GM12878 (cell line): ENCODE measurements around the gene MAGI2. TPM values are rescaled to one million over a fixed set of nuclear protein-coding genes. Genes with fewer than 3 reads are reported as not detected.

ENCODE experiments used
- ATAC-seq: fragments of 200-7000 bp; cut with Tn5 transposase; 3 replicates; pipeline ENCODE4 v1.9.1; 2020; ENCODE audit warnings: mild to moderate bottlenecking, moderate library complexity
- BruUV-seq: library from RNA; stranded (reverse); fragments of 400-500 nt; replicated peaks from 2 replicates; lab custom pipeline; 2021; lab: Mats Ljungman, UMichigan
- CTCF ChIA-PET: fragments of 300-600 bp; sonication (Branson Sonifier 250); formaldehyde crosslinking; extraction: SDS; loops from one replicate; lab custom pipeline; 2021; ENCODE audit warnings: inconsistent platforms; lab: Yijun Ruan, JAX
- POLR2A ChIA-PET: fragments of 350-600 bp; formaldehyde crosslinking; extraction: SDS; loops from one replicate; lab custom pipeline; 2021; ENCODE audit warnings: inconsistent platforms; lab: Charles Lee
- RAD21 ChIA-PET: fragments of 300-600 bp; sonication (Branson Sonifier 250); formaldehyde crosslinking; loops from one replicate; lab custom pipeline; 2023; ENCODE audit warnings: antibody characterized with exemption; ENCODE audit not compliant: unreplicated experiment; lab: Charles Lee
- SMC1A ChIA-PET: fragments of 300-600 bp; sonication (Branson Sonifier 250); formaldehyde crosslinking; loops from one replicate; lab custom pipeline; 2023; ENCODE audit not compliant: unreplicated experiment, uncharacterized antibody; lab: Charles Lee
- DNase-seq: peaks from one replicate; pipeline ENCODE4 v3.0.0-alpha.2; 2011; ENCODE audit warnings: low read depth, low spot score
- FAIRE-seq: peaks from 3 replicates; lab custom pipeline; 2011; peaks lifted over from hg19 to GRCh38; lab: Jason Lieb, UNC
- H2AFZ ChIP-seq: 2 replicates; pipeline ENCODE4 v1.6.0; 2011; ENCODE audit warnings: low read depth, low read length, control low read depth; ENCODE audit not compliant: control insufficient read depth
- H3K27ac ChIP-seq: 2 replicates; pipeline ENCODE4 v1.5.1; 2011; ENCODE audit warnings: control low read depth; ENCODE audit not compliant: control insufficient read depth, insufficient read depth
- H3K27me3 ChIP-seq, 2 experiments: replicated peaks in 1 of 2; 2 replicates each; pipeline versions ENCODE4 v1.6.0 to v1.6.1; 2011; ENCODE audit warnings: low read length in 1 of 2; ENCODE audit not compliant: control insufficient read depth in 2 of 2, insufficient read depth in 2 of 2
- H3K36me3 ChIP-seq, 2 experiments: 2 replicates each; pipeline ENCODE4 v1.5.1; 2011; ENCODE audit warnings: low read length in 1 of 2; ENCODE audit not compliant: control insufficient read depth in 2 of 2, insufficient read depth in 2 of 2
- H3K4me1 ChIP-seq: 2 replicates; pipeline ENCODE4 v1.6.1; 2011; ENCODE audit warnings: mild to moderate bottlenecking, low read length, moderate library complexity, mixed read lengths; ENCODE audit not compliant: control insufficient read depth, insufficient read depth
- H3K4me2 ChIP-seq: 2 replicates; pipeline ENCODE4 v1.6.0; 2011; ENCODE audit warnings: control low read depth; ENCODE audit not compliant: control insufficient read depth, insufficient read depth
- H3K4me3 ChIP-seq: fragments of 200-600 bp; sonication (generic); 2 replicates; pipeline ENCODE4 v1.5.1; 2016
- H3K79me2 ChIP-seq: 2 replicates; pipeline ENCODE4 v1.6.0; 2011; ENCODE audit warnings: low read length; ENCODE audit not compliant: control insufficient read depth, insufficient read depth
- H3K9ac ChIP-seq: 2 replicates; pipeline ENCODE4 v1.8.0; 2011; ENCODE audit warnings: low read length, control low read depth, mixed read lengths; ENCODE audit not compliant: control insufficient read depth, insufficient read depth
- H3K9me3 ChIP-seq: replicated peaks from 3 replicates; pipeline ENCODE4 v1.5.1; 2011; ENCODE audit warnings: mild to moderate bottlenecking, low read length; ENCODE audit not compliant: control insufficient read depth, insufficient read depth
- H4K20me1 ChIP-seq: 2 replicates; pipeline ENCODE4 v1.6.0; 2011; ENCODE audit not compliant: control insufficient read depth, insufficient read depth
- CBX5 ChIP-seq: sonication (generic); IDR thresholded peaks from 2 replicates; pipeline ENCODE4 v1.6.1; 2016; ENCODE audit warnings: low read depth, moderate library complexity, mild to moderate bottlenecking, inconsistent platforms
- EZH2 ChIP-seq: IDR thresholded peaks from 2 replicates; pipeline ENCODE4 v1.6.1; 2012; ENCODE audit warnings: low read depth, mild to moderate bottlenecking, control low read depth, inconsistent platforms, low read length, borderline replicate concordance; ENCODE audit not compliant: control insufficient read depth
- HDAC2 ChIP-seq: fragments of 200-600 bp; sonication (generic); IDR thresholded peaks from 2 replicates; pipeline ENCODE4 v1.6.1; 2017
- KDM1A ChIP-seq: fragments of 200-600 bp; sonication (generic); IDR thresholded peaks from 2 replicates; pipeline ENCODE4 v1.6.1; 2016; ENCODE audit warnings: borderline replicate concordance
- MEF2A ChIP-seq: IDR thresholded peaks from 2 replicates; pipeline ENCODE4 v1.6.1; 2011; ENCODE audit warnings: low read depth, mild to moderate bottlenecking, low read length, moderate library complexity; ENCODE audit not compliant: insufficient read depth
- MXI1 ChIP-seq: fragments of 150-350 bp; IDR thresholded peaks from 2 replicates; pipeline ENCODE4 v1.6.1; 2011; ENCODE audit warnings: low read depth, mild to moderate bottlenecking, inconsistent platforms, low read length, improper control_type of control experiment
- PML ChIP-seq: IDR thresholded peaks from 2 replicates; pipeline ENCODE4 v1.6.1; 2012; ENCODE audit warnings: low read length, inconsistent platforms
- RAD51 ChIP-seq: fragments of 450-650 bp; IDR thresholded peaks from 2 replicates; pipeline ENCODE4 v1.6.1; 2016; ENCODE audit warnings: moderate library complexity, mild to moderate bottlenecking, inconsistent platforms
- SIN3A ChIP-seq: IDR thresholded peaks from 2 replicates; pipeline ENCODE4 v1.6.1; 2012; ENCODE audit warnings: low read depth, low read length, improper control_type of control experiment
- TAF1 ChIP-seq: IDR thresholded peaks from 2 replicates; pipeline ENCODE4 v1.6.1; 2011; ENCODE audit warnings: mild to moderate bottlenecking, low read depth, low read length, borderline replicate concordance
- ZSCAN29 ChIP-seq: fragments of 450-650 bp; IDR thresholded peaks from 2 replicates; pipeline ENCODE4 v1.6.1; 2017; ENCODE audit warnings: mild to moderate bottlenecking, moderate library complexity
- WGBS: methylation state at CpG from one replicate; pipeline ENCODE4 v1.1.6; 2016; ENCODE audit warnings: low lambda C conversion rate; ENCODE audit not compliant: insufficient replicate concordance, insufficient coverage; ENCODE audit errors: missing lambda C conversion rate; 5-methylcytosine and 5-hydroxymethylcytosine counted together
- in situ Hi-C: fragments of 300-500 bp; cut with MboI; formaldehyde crosslinking; loops from 9 replicates; pipeline ENCODE4 v1.14.3; 2018; ENCODE audit warnings: mixed read lengths
- intact Hi-C: fragments of 100-400 bp; cut with micrococcal nuclease; formaldehyde crosslinking; loops from one replicate; pipeline ENCODE4 v1.14.2; 2022; ENCODE audit not compliant: unreplicated experiment
- polyA plus RNA-seq, 11 experiments: library from polyadenylated mRNA; depleted of rRNA in 4 of 11; unstranded in 6 of 11; stranded (reverse) in 5 of 11; fragments of >200 nt; fragmentation: Nextera tagmentation in 4 of 11; fragmentation: Illumina TruSeq in 1 of 11; extraction: Ambion mirVana in 4 of 11; extraction: Trizol in 1 of 11; gene quantifications; 1 replicate in 1 of 11; 2 replicates in 10 of 11; pipeline versions ENCODE4 v1.2.1 to v1.2.3, GENCODE V29; 2011 to 2016; ENCODE audit warnings: inconsistent platforms in 2 of 11, missing spikeins in 2 of 11, low read depth in 1 of 11
- total RNA-seq, 4 experiments: library from RNA; depleted of rRNA in 3 of 4; stranded (reverse); fragments of >200 nt in 3 of 4; fragmentation: Illumina TruSeq in 1 of 4; extraction: Trizol in 1 of 4; gene quantifications; 2 replicates each; pipeline versions ENCODE4 v1.2.1 to v1.2.3, GENCODE V29; 2013 to 2021
- TF ChIP-seq, protein P1 (sequence below), 3 experiments: IDR thresholded peaks in 2 of 3; conservative IDR thresholded peaks in 1 of 3; 2 replicates each; pipeline ENCODE4 v1.5.1; 2011; ENCODE audit warnings: low read depth in 3 of 3, low read length in 3 of 3, mild to moderate bottlenecking in 3 of 3, control low read depth in 2 of 3, moderate library complexity in 2 of 3, inconsistent platforms in 1 of 3, mixed read lengths in 1 of 3; ENCODE audit not compliant: control insufficient read depth in 2 of 3, insufficient read depth in 1 of 3; ENCODE audit errors: extremely low read depth in 1 of 3
- TF ChIP-seq, protein P2 (sequence below): fragments of 450-650 bp; IDR thresholded peaks from 2 replicates; pipeline ENCODE4 v1.6.1; 2017; ENCODE audit warnings: mild to moderate bottlenecking
- TF ChIP-seq, protein P3 (sequence below): fragments of 450-650 bp; IDR thresholded peaks from 2 replicates; pipeline ENCODE4 v1.6.1; 2017; ENCODE audit warnings: borderline replicate concordance

The MAGI2 gene
- total and polyA plus RNA-seq, 10 of the 15 experiments (the other 5 are each of a cell fraction or from before 2014, with no cell fraction given): 0.01 to 0.31 (median 0.05) TPM; not detected in 2

DNA sequence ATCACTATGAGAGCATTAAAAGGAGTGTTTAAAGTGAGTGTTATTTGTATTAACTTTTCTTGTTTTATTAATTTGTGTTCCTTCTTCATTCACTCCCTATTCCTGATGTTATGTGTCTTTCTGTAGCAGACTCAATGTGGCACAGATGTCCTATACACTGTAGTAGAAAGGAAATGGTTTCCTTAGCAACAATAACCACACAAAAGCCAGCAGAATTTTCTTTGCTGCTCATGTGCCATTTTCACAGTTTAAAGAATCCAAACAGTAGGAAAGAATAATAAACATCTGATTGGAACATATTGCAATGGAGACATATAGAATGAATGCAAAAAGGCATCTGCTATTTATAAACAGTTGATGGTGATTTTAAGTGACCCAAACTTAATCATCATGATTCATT is 891.3 kb downstream of the MAGI2 start:
- no peak for DNase-seq
- BruUV-seq: no TSS peak
- ATAC-seq: no peak
- Histone ChIP-seq H3K4me2 (no peak overlapping the region), H3K27ac (no peak overlapping the region), H3K9me3 (no peaks in the 10 kb centered on the region), H3K27me3 (no peaks in the 10 kb centered on the region), H3K9ac (no peak overlapping the region), H3K36me3 (no peaks in the 10 kb centered on the region), H3K4me3 (no peak overlapping the region), H3K4me1 (no peaks in the 10 kb centered on the region)
- ChIA-PET CTCF (interaction anchor here (0.7 kb wide), 1 partner anchor 181 kb away, joined by 3 read pairs; no protein-coding TSS in a partner anchor), POLR2A (no interaction called here), SMC1A (no interaction called here)
- TF ChIP-seq HDAC2: no peak
- TF ChIP-seq MEF2A: no peak
- TF ChIP-seq PML: no peak
- TF ChIP-seq RAD51: no peak
- no peak for TF ChIP-seq MXI1
- TF ChIP-seq, all 136 proteins: peak for 0
- Histone ChIP-seq H4K20me1 (no peaks in the 10 kb centered on the region), H3K79me2 (no peaks in the 10 kb centered on the region), H2AFZ (no peak overlapping the region)
- FAIRE-seq: no peak
- RAD21 ChIA-PET: no interaction called here
- in situ Hi-C loops: no loop called here
- intact Hi-C loops: no loop called here

DNA sequence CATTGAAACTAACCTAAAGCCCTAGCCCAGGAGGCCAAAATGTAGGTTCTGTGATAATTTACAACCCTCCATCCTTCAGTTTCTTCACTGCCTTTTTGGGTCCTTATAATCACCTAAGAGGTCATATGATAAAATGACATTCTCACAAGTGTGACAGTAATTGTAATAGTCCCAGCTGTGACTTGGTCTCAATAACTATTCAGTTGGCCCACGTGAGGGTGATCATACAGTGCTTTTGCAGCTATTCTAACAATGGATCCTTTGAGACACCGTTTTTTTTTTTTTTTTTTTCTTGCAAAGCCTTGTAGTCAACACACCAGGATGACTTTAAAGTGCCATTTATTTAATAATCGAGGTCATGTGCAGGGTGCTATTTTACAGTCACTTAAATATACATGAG is 894.9 kb downstream of the MAGI2 start:
- WGBS: 0% methylated on average over 2 of the region's 3 CpGs
- no peaks in the 10 kb centered on the region for H3K79me2 ChIP-seq
- ChIA-PET CTCF (no interaction called here), POLR2A (no interaction called here), SMC1A (interaction anchor here (0.6 kb wide), 1 partner anchor 66 kb away, joined by 3 read pairs; no protein-coding TSS in a partner anchor), RAD21 (no interaction called here)
- ATAC-seq (no peak), DNase-seq (no peak), FAIRE-seq (no peak)
- no peak overlapping the region for H3K4me3 ChIP-seq
- intact Hi-C loops (no loop called here), in situ Hi-C loops (no loop called here)
- H3K9ac ChIP-seq: no peak overlapping the region
- H3K4me1 ChIP-seq: no peaks in the 10 kb centered on the region
- H3K27me3 ChIP-seq: no peaks in the 10 kb centered on the region
- H2AFZ ChIP-seq: no peak overlapping the region
- no peaks in the 10 kb centered on the region for H3K9me3 ChIP-seq
- no peak overlapping the region for H3K4me2 ChIP-seq
- H3K27ac ChIP-seq: no peak overlapping the region
- BruUV-seq: no TSS peak
- no peaks in the 10 kb centered on the region for H4K20me1 ChIP-seq
- H3K36me3 ChIP-seq: no peaks in the 10 kb centered on the region
- TF ChIP-seq, protein P1, sequence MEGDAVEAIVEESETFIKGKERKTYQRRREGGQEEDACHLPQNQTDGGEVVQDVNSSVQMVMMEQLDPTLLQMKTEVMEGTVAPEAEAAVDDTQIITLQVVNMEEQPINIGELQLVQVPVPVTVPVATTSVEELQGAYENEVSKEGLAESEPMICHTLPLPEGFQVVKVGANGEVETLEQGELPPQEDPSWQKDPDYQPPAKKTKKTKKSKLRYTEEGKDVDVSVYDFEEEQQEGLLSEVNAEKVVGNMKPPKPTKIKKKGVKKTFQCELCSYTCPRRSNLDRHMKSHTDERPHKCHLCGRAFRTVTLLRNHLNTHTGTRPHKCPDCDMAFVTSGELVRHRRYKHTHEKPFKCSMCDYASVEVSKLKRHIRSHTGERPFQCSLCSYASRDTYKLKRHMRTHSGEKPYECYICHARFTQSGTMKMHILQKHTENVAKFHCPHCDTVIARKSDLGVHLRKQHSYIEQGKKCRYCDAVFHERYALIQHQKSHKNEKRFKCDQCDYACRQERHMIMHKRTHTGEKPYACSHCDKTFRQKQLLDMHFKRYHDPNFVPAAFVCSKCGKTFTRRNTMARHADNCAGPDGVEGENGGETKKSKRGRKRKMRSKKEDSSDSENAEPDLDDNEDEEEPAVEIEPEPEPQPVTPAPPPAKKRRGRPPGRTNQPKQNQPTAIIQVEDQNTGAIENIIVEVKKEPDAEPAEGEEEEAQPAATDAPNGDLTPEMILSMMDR (IDR thresholded peaks at IDR 0.05 in 2 of 3, conservative IDR thresholded peaks at IDR 0.05 in 1 of 3; ENCODE audit: control insufficient read depth in 2 of 3, extremely low read depth in 1 of 3, insufficient read depth in 1 of 3, low read depth in 3 of 3, low read length in 3 of 3): no peak
- TF ChIP-seq, protein P2, sequence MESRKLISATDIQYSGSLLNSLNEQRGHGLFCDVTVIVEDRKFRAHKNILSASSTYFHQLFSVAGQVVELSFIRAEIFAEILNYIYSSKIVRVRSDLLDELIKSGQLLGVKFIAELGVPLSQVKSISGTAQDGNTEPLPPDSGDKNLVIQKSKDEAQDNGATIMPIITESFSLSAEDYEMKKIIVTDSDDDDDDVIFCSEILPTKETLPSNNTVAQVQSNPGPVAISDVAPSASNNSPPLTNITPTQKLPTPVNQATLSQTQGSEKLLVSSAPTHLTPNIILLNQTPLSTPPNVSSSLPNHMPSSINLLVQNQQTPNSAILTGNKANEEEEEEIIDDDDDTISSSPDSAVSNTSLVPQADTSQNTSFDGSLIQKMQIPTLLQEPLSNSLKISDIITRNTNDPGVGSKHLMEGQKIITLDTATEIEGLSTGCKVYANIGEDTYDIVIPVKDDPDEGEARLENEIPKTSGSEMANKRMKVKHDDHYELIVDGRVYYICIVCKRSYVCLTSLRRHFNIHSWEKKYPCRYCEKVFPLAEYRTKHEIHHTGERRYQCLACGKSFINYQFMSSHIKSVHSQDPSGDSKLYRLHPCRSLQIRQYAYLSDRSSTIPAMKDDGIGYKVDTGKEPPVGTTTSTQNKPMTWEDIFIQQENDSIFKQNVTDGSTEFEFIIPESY: no peak
- TF ChIP-seq, protein P3, sequence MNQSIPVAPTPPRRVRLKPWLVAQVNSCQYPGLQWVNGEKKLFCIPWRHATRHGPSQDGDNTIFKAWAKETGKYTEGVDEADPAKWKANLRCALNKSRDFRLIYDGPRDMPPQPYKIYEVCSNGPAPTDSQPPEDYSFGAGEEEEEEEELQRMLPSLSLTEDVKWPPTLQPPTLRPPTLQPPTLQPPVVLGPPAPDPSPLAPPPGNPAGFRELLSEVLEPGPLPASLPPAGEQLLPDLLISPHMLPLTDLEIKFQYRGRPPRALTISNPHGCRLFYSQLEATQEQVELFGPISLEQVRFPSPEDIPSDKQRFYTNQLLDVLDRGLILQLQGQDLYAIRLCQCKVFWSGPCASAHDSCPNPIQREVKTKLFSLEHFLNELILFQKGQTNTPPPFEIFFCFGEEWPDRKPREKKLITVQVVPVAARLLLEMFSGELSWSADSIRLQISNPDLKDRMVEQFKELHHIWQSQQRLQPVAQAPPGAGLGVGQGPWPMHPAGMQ: no peak
- TF ChIP-seq EZH2 (no peak), SIN3A (no peak), CBX5 (no peak), ZSCAN29 (no peak), PML (no peak), KDM1A (no peak), TAF1 (no peak)
